HepG2 (cell line): ENCODE data around the gene BIN1.

ENCODE experiments used
- CEBPZ ChIP-seq: IDR thresholded peaks from 2 replicates; pipeline ENCODE4 v1.6.1; 2012; ENCODE audit warnings: low read length, improper control_type of control experiment
- CTCF ChIP-seq: sonication (generic); formaldehyde crosslinking; IDR thresholded peaks from 2 replicates; pipeline ENCODE4 v1.5.0; 2020; ENCODE audit warnings: mild to moderate bottlenecking, missing genetic modification reagents, moderate library complexity
- EED ChIP-seq: sonication (generic); formaldehyde crosslinking; IDR thresholded peaks from 2 replicates; pipeline ENCODE4 v1.5.0; 2020; ENCODE audit warnings: mild to moderate bottlenecking, missing genetic modification reagents
- JUN ChIP-seq: sonication (generic); formaldehyde crosslinking; IDR thresholded peaks from 2 replicates; pipeline ENCODE4 v1.4.0; 2020; ENCODE audit warnings: mild to moderate bottlenecking, missing genetic modification reagents
- KDM1A ChIP-seq: IDR thresholded peaks from 2 replicates; pipeline ENCODE4 v1.6.1; 2016; ENCODE audit warnings: missing compliant biosample characterization
- RFX5 ChIP-seq: IDR thresholded peaks from 2 replicates; pipeline ENCODE4 v1.6.1; 2011; ENCODE audit warnings: low read depth, low read length, improper control_type of control experiment
- TAF15 ChIP-seq: fragments of 200-400 bp; formaldehyde crosslinking; IDR thresholded peaks from one replicate; pipeline ENCODE4 v1.6.1; 2018; ENCODE audit warnings: mild to moderate bottlenecking, low read depth, low read length; ENCODE audit not compliant: poor library complexity, severe bottlenecking
- THAP8 ChIP-seq: sonication (generic); formaldehyde crosslinking; IDR thresholded peaks from 2 replicates; pipeline ENCODE4 v1.5.1; 2020; ENCODE audit warnings: missing genetic modification reagents, mild to moderate bottlenecking, borderline replicate concordance
- USF2 ChIP-seq, 2 experiments: sonication (generic) in 1 of 2; formaldehyde crosslinking in 1 of 2; IDR thresholded peaks; 2 replicates each; pipeline versions ENCODE4 v1.5.1 to v1.6.1; 2011 to 2020; ENCODE audit warnings: borderline replicate concordance in 1 of 2, low read depth in 1 of 2, low read length in 1 of 2, mild to moderate bottlenecking in 1 of 2, missing genetic modification reagents in 1 of 2, moderate library complexity in 1 of 2
- ZNF792 ChIP-seq: IDR thresholded peaks from 2 replicates; pipeline ENCODE4 v1.6.1; 2016

- TF ChIP-seq USF2 (IDR thresholded peaks at IDR 0.05; ENCODE audit: low read depth, low read length) = no peak
- TF ChIP-seq USF2 (CRISPR knock-in tag; IDR thresholded peaks at IDR 0.05; ENCODE audit: borderline replicate concordance) = no peak
- no peak for TF ChIP-seq CTCF
- TF ChIP-seq CEBPZ = no peak
- no peak for TF ChIP-seq TAF15
- TF ChIP-seq THAP8 (CRISPR knock-in tag) = no peak
- no peak for TF ChIP-seq JUN (CRISPR knock-in tag)
- no peak for TF ChIP-seq ZNF792
- no peak for TF ChIP-seq RFX5
- TF ChIP-seq EED (CRISPR knock-in tag) = no peak
- no peak for TF ChIP-seq KDM1A (CRISPR knock-in tag)
These were observed 27.3 kb upstream of the BIN1 start for GRCh38 chr2:127134235-127134634.
